H1 (cell line): ENCODE data around the gene HOMER1. TPM values are rescaled to one million over a fixed set of nuclear protein-coding genes. Genes with fewer than 3 reads are reported as not detected.
A peak's percentile ranks its signal among the peaks of the same experiment; 100 is the strongest.

Experiments used
- ASH2L ChIP-seq: fragments of 200-600, 300-600 bp; sonication (generic); IDR thresholded peaks from one replicate; pipeline ENCODE4 v1.7.1; 2017; ENCODE audit warnings: low read length
- CEBPB ChIP-seq: IDR thresholded peaks from 2 replicates; pipeline ENCODE4 v1.6.1; 2012; ENCODE audit warnings: low read depth, low read length
- FOSL1 ChIP-seq: IDR thresholded peaks from 2 replicates; pipeline ENCODE4 v1.6.1; 2011; ENCODE audit warnings: mild to moderate bottlenecking, low read depth, low read length, moderate library complexity; ENCODE audit not compliant: insufficient read depth
- GTF2F1 ChIP-seq: IDR thresholded peaks from 2 replicates; pipeline ENCODE4 v1.6.1; 2012; ENCODE audit warnings: low read depth, low read length, improper control_type of control experiment, borderline replicate concordance
- HDAC6 ChIP-seq: IDR thresholded peaks from one replicate; pipeline ENCODE4 v1.7.1; 2012; ENCODE audit warnings: low read depth, mild to moderate bottlenecking, inconsistent platforms, low read length, moderate library complexity
- MAFK ChIP-seq: IDR thresholded peaks from 2 replicates; pipeline ENCODE4 v1.6.1; 2012; ENCODE audit warnings: low read depth, mild to moderate bottlenecking, improper control_type of control experiment, low read length
- NRF1 ChIP-seq: IDR thresholded peaks from 2 replicates; pipeline ENCODE4 v1.6.1; 2011; ENCODE audit warnings: mild to moderate bottlenecking, low read depth, low read length, improper control_type of control experiment
- POLR2AphosphoS5 ChIP-seq: IDR thresholded peaks from 2 replicates; pipeline ENCODE4 v1.6.1; 2011; ENCODE audit warnings: low read depth, low read length
- RBBP5 ChIP-seq: IDR thresholded peaks from 2 replicates; pipeline ENCODE4 v1.7.1; 2012; ENCODE audit warnings: low read depth, mild to moderate bottlenecking, inconsistent platforms, low read length, moderate library complexity, borderline replicate concordance
- SIN3A ChIP-seq, 2 experiments: IDR thresholded peaks in 1 of 2; conservative IDR thresholded peaks in 1 of 2; 2 replicates each; pipeline ENCODE4 v1.6.1; 2011 to 2012; ENCODE audit warnings: low read length in 2 of 2, improper control_type of control experiment in 1 of 2, low read depth in 1 of 2, mild to moderate bottlenecking in 1 of 2
- TAF1 ChIP-seq: IDR thresholded peaks from 2 replicates; pipeline ENCODE4 v1.6.1; 2011; ENCODE audit warnings: mild to moderate bottlenecking, low read depth, low read length
- USF2 ChIP-seq: IDR thresholded peaks from 2 replicates; pipeline ENCODE4 v1.6.1; 2011; ENCODE audit warnings: low read length, improper control_type of control experiment
- YY1 ChIP-seq: IDR thresholded peaks from 2 replicates; pipeline ENCODE4 v1.6.1; 2011; ENCODE audit warnings: low read depth, mild to moderate bottlenecking, low read length
- polyA plus RNA-seq, 7 experiments: library from polyadenylated mRNA; depleted of rRNA in 3 of 7; stranded (reverse) in 5 of 7; unstranded in 2 of 7; fragments of >200 nt in 5 of 7; fragments of 200-250 nt in 2 of 7; gene quantifications; 1 replicate in 5 of 7; 2 replicates in 1 of 7; 4 replicates in 1 of 7; pipeline versions ENCODE4 v1.2.1 to v1.2.3, GENCODE V29; 2011 to 2013; ENCODE audit warnings: missing spikeins in 2 of 7, mixed read lengths in 2 of 7
- total RNA-seq: library from RNA; stranded (reverse); fragmentation: NEBNext Ultra II Directional; extraction: Animal tissue kit (Norgen Biotek cat#: 25700); gene quantifications from 2 replicates; pipeline ENCODE4 v1.2.1, GENCODE V29; 2021

Gene HOMER1
- total and polyA plus RNA-seq, 2 of the 8 experiments (the other 6 are each of a cell fraction or from before 2014, with no cell fraction given), result 6.4 to 57.9 TPM

GRCh38 chr5:79513308-79513703, 628 bp downstream of the HOMER1 start (continued):
- no peak for TF ChIP-seq USF2
- peak; percentile 49; the same call in 1 of the 2 replicates for TF ChIP-seq POLR2AphosphoS5
- TF ChIP-seq NRF1, result no peak
- TF ChIP-seq ASH2L, result peak; percentile 83
- no peak for TF ChIP-seq CEBPB
- TF ChIP-seq SIN3A (conservative IDR thresholded peaks at IDR 0.05 in 1 of 2, IDR thresholded peaks at IDR 0.05 in 1 of 2; ENCODE audit: low read depth in 1 of 2, low read length in 2 of 2), result no peak
- no peak for TF ChIP-seq GTF2F1
- TF ChIP-seq FOSL1, result no peak
- no peak for TF ChIP-seq RBBP5
- no peak for TF ChIP-seq HDAC6
- TF ChIP-seq YY1, result peak; percentile 7; the same call in 1 of the 2 replicates
- no peak for TF ChIP-seq TAF1
- TF ChIP-seq MAFK, result no peak
